Aortic smooth muscle cell (primary cell): ENCODE measurements around the gene ASCL1. TPM values are rescaled to one million over a fixed set of nuclear protein-coding genes. Genes with fewer than 3 reads are reported as not detected.

Source experiments
- total RNA-seq: library from RNA; depleted of rRNA; stranded (reverse); fragments of >200 nt; gene quantifications from 2 replicates; pipeline ENCODE4 v1.2.3, GENCODE V29; 2014

ASCL1 gene
- not detected in 2 replicates for total RNA-seq

DNA sequence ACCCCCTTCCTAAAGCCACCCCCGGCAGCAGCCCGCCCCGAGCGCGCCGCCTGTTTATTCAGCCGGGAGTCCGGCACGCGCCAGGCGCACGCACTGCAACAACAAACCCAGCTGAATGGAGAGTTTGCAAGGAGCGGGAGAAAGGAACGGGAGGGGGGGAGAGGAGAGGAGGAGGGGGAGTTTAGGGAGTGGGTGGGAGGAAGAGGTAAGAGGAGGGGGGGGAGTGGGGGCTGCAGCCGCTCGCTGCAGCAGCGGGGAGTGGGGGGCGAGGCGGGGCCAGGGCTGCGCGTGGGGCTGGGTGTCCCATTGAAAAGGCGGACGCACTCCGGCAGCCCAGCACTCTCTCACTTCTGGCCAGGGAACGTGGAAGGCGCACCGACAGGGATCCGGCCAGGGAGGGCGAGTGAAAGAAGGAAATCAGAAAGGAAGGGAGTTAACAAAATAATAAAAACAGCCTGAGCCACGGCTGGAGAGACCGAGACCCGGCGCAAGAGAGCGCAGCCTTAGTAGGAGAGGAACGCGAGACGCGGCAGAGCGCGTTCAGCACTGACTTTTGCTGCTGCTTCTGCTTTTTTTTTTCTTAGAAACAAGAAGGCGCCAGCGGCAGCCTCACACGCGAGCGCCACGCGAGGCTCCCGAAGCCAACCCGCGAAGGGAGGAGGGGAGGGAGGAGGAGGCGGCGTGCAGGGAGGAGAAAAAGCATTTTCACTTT is at the start of gene ASCL1:
Gene ASCL1 (plus strand): TSS at position 336 of the 712 bp plus-strand sequence. CDS start 571 bp downstream, outside the sequence.

DNA sequence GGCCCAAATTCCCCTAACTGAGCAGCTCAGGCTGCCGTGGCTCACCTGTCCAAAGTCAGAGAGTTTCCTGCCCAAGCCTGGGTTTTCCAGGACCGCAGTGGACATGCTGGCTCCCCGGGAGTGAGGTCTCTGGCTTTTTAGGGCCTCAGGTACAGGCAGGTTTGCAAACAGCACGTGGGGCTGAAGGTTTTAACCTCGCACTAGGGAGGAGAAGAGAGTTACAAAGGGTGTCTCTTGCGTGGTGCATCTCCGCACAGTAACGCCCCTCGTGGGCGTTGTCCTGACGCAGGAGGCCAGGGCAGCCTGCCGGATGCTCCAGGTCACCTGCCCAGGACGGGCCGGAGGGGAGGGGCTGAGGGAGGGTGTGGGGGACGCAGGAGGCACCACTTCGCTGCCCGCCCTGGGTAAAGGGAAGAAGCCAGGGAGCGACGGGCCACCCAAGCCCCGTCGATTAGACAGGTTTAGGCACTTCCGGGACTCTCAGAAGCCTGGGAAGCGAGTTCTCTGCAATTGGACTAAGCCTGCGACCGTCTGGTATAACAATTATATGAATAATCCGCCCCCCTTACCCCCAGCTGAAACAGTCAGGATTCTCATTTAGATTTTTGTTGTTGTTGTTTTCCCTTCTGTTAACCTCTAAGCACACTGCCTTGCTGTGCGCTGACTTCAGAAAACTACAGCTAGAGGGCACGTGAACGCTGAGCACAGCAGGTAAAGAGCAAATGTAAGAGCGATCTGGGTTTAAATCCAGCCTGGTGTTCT is 40.3 kb upstream of the ASCL1 start, which contains the start of gene PAH:
Gene PAH (minus strand): TSS at position 219 of the 762 bp plus-strand sequence. CDS start 114 bp downstream, at position 105.

Other genes with a start within 250 kb of the ASCL1 start
- gene PAH, start 40.4 kb upstream of the ASCL1 start, total RNA-seq, result not detected in 2 replicates